ENCODE data around the gene TULP4. TPM values are rescaled to one million over a fixed set of nuclear protein-coding genes. Genes with fewer than 3 reads are reported as not detected.
A peak's percentile ranks its signal among the peaks of the same experiment; 100 is the strongest.

Gene TULP4
- total RNA-seq, 1 experiment from 2014 or later: 52.8 TPM

GRCh38 chr6:158388727-158389126 lies 76.5 kb downstream of the TULP4 start:
- Mint-ChIP-seq H3K27ac (no peak overlapping the region), H3K36me3 (peaks cover 39% of the 10 kb centered on the region), H3K4me3 (no peak overlapping the region), H3K9me3 (peaks cover 42% of the 10 kb centered on the region), H3K4me1 (no peaks in the 10 kb centered on the region), H3K27me3 (ENCODE audit: low read depth) (no peaks in the 10 kb centered on the region)
- DNase-seq (ENCODE audit: low spot score): no peak
- ATAC-seq: no peak
- CTCF ChIA-PET: no interaction called here
- TF ChIP-seq ZNF219 (CRISPR knock-in tag; IDR thresholded peaks at IDR 0.05; ENCODE audit: borderline replicate concordance): no peak
- TF ChIP-seq PRRX2 (CRISPR knock-in tag; IDR thresholded peaks at IDR 0.05): no peak
- TF ChIP-seq SMAD4 (CRISPR knock-in tag; IDR thresholded peaks at IDR 0.05): no peak
- no peak for TF ChIP-seq ATF2 (CRISPR knock-in tag; IDR thresholded peaks at IDR 0.05; ENCODE audit: borderline replicate concordance, low read depth)
- no peak for TF ChIP-seq MAX (CRISPR knock-in tag; IDR thresholded peaks at IDR 0.05)
- no peak for TF ChIP-seq ZNF671 (CRISPR knock-in tag; IDR thresholded peaks at IDR 0.05)
- TF ChIP-seq ZBTB43 (CRISPR knock-in tag; IDR thresholded peaks at IDR 0.05): no peak
- POLR2A ChIA-PET: no interaction called here

- ChIA-PET POLR2A (no interaction called here), CTCF (no interaction called here)
- no peak for TF ChIP-seq ELF4 (CRISPR knock-in tag; IDR thresholded peaks at IDR 0.05; ENCODE audit: low read depth)
- peak; percentile 62; the same call in 1 of the 2 replicates for TF ChIP-seq GABPB1 (CRISPR knock-in tag; IDR thresholded peaks at IDR 0.05)
- H3K4me3 Mint-ChIP-seq: no peak overlapping the region
- H3K27me3 Mint-ChIP-seq (ENCODE audit: low read depth): no peaks in the 10 kb centered on the region; the same call in 1 of the 2 replicates
- H3K36me3 Mint-ChIP-seq: peaks cover 44% of the 10 kb centered on the region
- 0 out of 2 replicates have a peak overlapping the region, but pooled peaks have one; percentile 30 for H3K27ac Mint-ChIP-seq
- no peaks in the 10 kb centered on the region for H3K4me1 Mint-ChIP-seq
- ATAC-seq: no peak
- DNase-seq (ENCODE audit: low spot score): no peak
- peaks cover 47% of the 10 kb centered on the region for H3K9me3 Mint-ChIP-seq
Measured at GRCh38 chr6:158389193-158389919, 77.1 kb downstream of the TULP4 start.

GRCh38 chr6:158391276-158391675 lies 79.0 kb downstream of the TULP4 start:
- Mint-ChIP-seq H3K4me1 (no peaks in the 10 kb centered on the region), H3K27me3 (ENCODE audit: low read depth) (no peaks in the 10 kb centered on the region; the same call in 1 of the 2 replicates), H3K9me3 (peaks cover 41% of the 10 kb centered on the region), H3K27ac (no peak overlapping the region), H3K36me3 (peaks cover 39% of the 10 kb centered on the region), H3K4me3 (no peak overlapping the region)
- CTCF ChIA-PET: no interaction called here
- POLR2A ChIA-PET: no interaction called here
- ATAC-seq (no peak), DNase-seq (ENCODE audit: low spot score) (no peak)
- TF ChIP-seq ESRRA (CRISPR knock-in tag; IDR thresholded peaks at IDR 0.05; ENCODE audit: borderline replicate concordance) (no peak), ZNF671 (CRISPR knock-in tag; IDR thresholded peaks at IDR 0.05) (no peak), E2F5 (CRISPR knock-in tag; IDR thresholded peaks at IDR 0.05) (no peak), RORB (CRISPR knock-in tag; IDR thresholded peaks at IDR 0.05) (no peak), EMX1 (CRISPR knock-in tag; IDR thresholded peaks at IDR 0.05) (no peak), SMAD3 (CRISPR knock-in tag; IDR thresholded peaks at IDR 0.05; ENCODE audit: borderline replicate concordance) (no peak), ZMAT4 (CRISPR knock-in tag; IDR thresholded peaks at IDR 0.05) (no peak), ZNF425 (CRISPR knock-in tag; conservative IDR thresholded peaks at IDR 0.05) (no peak), GABPB1 (CRISPR knock-in tag; IDR thresholded peaks at IDR 0.05) (no peak), ZNF416 (CRISPR knock-in tag; IDR thresholded peaks at IDR 0.05) (no peak), ATF6 (CRISPR knock-in tag; IDR thresholded peaks at IDR 0.05) (no peak), ZNF121 (CRISPR knock-in tag; IDR thresholded peaks at IDR 0.05) (no peak), NFYB (CRISPR knock-in tag; conservative IDR thresholded peaks at IDR 0.05; ENCODE audit: low read depth) (no peak), IRF1 (CRISPR knock-in tag; IDR thresholded peaks at IDR 0.05) (no peak)
